GM12865 (cell line): ENCODE measurements around the gene GCK.

Experiments used
- DNase-seq: peaks from one replicate; pipeline ENCODE4 v3.0.0; 2010; ENCODE audit warnings: low read depth
- H3K4me3 ChIP-seq: 2 replicates; pipeline ENCODE4 v1.5.1; 2011; ENCODE audit warnings: mild to moderate bottlenecking, low read depth, low read length, control low read depth
- CTCF ChIP-seq: IDR thresholded peaks from 2 replicates; pipeline ENCODE4 v1.5.1; 2011; ENCODE audit warnings: low read length, control low read depth, low read depth, inconsistent platforms; ENCODE audit not compliant: insufficient read depth; ENCODE audit errors: missing control alignments

GCK gene

GRCh38 chr7:44094883-44095592 is 94.2 kb downstream of the GCK start:
- TF ChIP-seq CTCF = no peak
- DNase-seq = no peak
- H3K4me3 ChIP-seq = no peak overlapping the region

GRCh38 chr7:44094365-44094764 is 94.9 kb downstream of the GCK start:
- no peak for TF ChIP-seq CTCF
- no peak overlapping the region for H3K4me3 ChIP-seq
- DNase-seq = no peak
